Measurements from ENCODE around the gene ZMPSTE24. TPM values are rescaled to one million over a fixed set of nuclear protein-coding genes. Genes with fewer than 3 reads are reported as not detected.

The ZMPSTE24 gene
- total and polyA plus RNA-seq, 10 of the 15 experiments (the other 5 are each of a cell fraction or from before 2014, with no cell fraction given), result 21.5 to 84.4 (median 43.6) TPM

DNA sequence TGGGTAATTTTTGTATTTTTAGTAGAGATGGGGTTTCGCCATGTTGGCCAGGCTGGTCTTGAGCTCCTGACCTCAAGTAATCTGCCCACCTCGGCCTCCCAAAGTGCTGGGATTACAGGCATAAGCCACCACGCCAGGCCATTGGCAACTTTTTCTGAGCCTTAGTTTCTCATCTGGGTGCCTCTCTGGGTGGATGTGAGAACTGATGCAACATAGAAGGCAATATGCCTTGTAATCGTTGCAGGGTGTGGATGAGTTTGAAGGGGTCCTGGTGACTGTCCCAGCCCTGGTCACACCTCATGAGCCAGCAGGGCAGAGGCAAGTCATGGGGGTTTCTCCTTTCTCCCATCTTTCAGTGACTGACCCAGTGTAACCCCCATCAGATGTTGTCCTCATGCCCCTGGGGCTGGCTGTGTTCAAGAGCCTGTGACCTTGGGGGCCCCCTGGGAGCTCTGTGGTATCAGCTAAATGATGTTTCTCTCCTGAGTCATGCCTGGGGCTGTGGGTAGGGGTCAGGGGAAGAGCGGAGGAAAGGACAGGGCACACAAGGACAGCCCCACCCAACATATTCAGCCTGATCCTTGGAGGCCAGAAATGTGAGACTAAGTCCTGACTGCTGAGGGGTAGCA lies 55.4 kb downstream of the ZMPSTE24 start:
- intact Hi-C loops (cut with micrococcal nuclease; ENCODE audit: unreplicated experiment), result loop anchor here (2.0 kb wide), 1 partner anchor 153 kb away; the partner anchor contains the start of gene RLF
- ATAC-seq (peak; percentile 33), DNase-seq (ENCODE audit: low read depth, low spot score) (peak; percentile 35), FAIRE-seq (no peak)
- H3K4me3 ChIP-seq, result no peak overlapping the region
- H4K20me1 ChIP-seq (ENCODE audit: control insufficient read depth, insufficient read depth), result no peaks in the 10 kb centered on the region
- H3K9ac ChIP-seq (ENCODE audit: control insufficient read depth, insufficient read depth, low read length), result no peak overlapping the region; the same call in 1 of the 2 replicates
- in situ Hi-C loops (cut with MboI), result no loop called here
- peak overlapping the region; percentile 60; the same call in 1 of the 2 replicates for H2AFZ ChIP-seq (ENCODE audit: control insufficient read depth, low read depth, low read length)
- RAD21 ChIA-PET (ENCODE audit: unreplicated experiment), result interaction anchor here (0.6 to 6.0 kb wide), 9 partner anchors 24 to 357 kb away, joined by 3 to 81 read pairs (median 10); partner anchors contain the start of gene RLF
- peak overlapping the region; percentile 95 for H3K27ac ChIP-seq (ENCODE audit: control insufficient read depth, insufficient read depth)
- peaks cover 4 to 9% of the 10 kb centered on the region in 2 experiments; a peak in 3 of 4 replicates for H3K27me3 ChIP-seq (replicated peaks in 1 of 2; ENCODE audit: control insufficient read depth in 2 of 2, insufficient read depth in 2 of 2, low read length in 1 of 2)
- CTCF ChIA-PET, result interaction anchor here (0.6 to 10.0 kb wide), 12 partner anchors 16 to 235 kb away, joined by 3 to 170 read pairs (median 10); partner anchors contain the start of gene ZMPSTE24
- H3K79me2 ChIP-seq (ENCODE audit: control insufficient read depth, insufficient read depth, low read length), result peaks cover 5% of the 10 kb centered on the region
- H3K36me3 ChIP-seq (ENCODE audit: control insufficient read depth in 2 of 2, insufficient read depth in 2 of 2, low read length in 1 of 2), result no peaks in the 10 kb centered on the region; a peak in 2 of 4 replicates
- POLR2A ChIA-PET, result interaction anchor here (0.6 to 4.2 kb wide), 10 partner anchors 22 to 160 kb away, joined by 3 to 21 read pairs (median 3); partner anchors contain the start of gene SMAP2
- peaks cover 41% of the 10 kb centered on the region for H3K4me1 ChIP-seq (ENCODE audit: control insufficient read depth, insufficient read depth, low read length)
- no peaks in the 10 kb centered on the region for H3K9me3 ChIP-seq (replicated peaks; ENCODE audit: control insufficient read depth, insufficient read depth, low read length)
- SMC1A ChIA-PET (ENCODE audit: uncharacterized antibody, unreplicated experiment), result interaction anchor here (0.8 to 9.0 kb wide), 12 partner anchors 21 to 169 kb away, joined by 3 to 84 read pairs (median 8); no protein-coding TSS in a partner anchor
- BruUV-seq (replicated peaks), result no TSS peak
- peak overlapping the region; percentile 91 for H3K4me2 ChIP-seq (ENCODE audit: control insufficient read depth, insufficient read depth)
- 3% methylated on average over 5 of the region's 5 CpGs for WGBS (ENCODE audit: insufficient coverage, insufficient replicate concordance, low lambda C conversion rate, missing lambda C conversion rate)
- TF ChIP-seq SMARCA5 (IDR thresholded peaks at IDR 0.05) (0 out of 2 replicates have a peak, but pooled peaks have one; percentile 26), IKZF1 (conservative IDR thresholded peaks at IDR 0.05) (peak; percentile 28; the same call in 1 of the 2 replicates), ESRRA (IDR thresholded peaks at IDR 0.05; ENCODE audit: low read length) (no peak), MEF2B (IDR thresholded peaks at IDR 0.05; ENCODE audit: partially characterized antibody, poor library complexity, severe bottlenecking) (peak; percentile 83), ZBED1 (IDR thresholded peaks at IDR 0.05; ENCODE audit: borderline replicate concordance) (no peak), JUND (IDR thresholded peaks at IDR 0.05; ENCODE audit: low read depth, low read length) (no peak), MYC (IDR thresholded peaks at IDR 0.05; ENCODE audit: insufficient read depth, insufficient read length, insufficient replicate concordance, low read length, severe bottlenecking) (no peak), EED (IDR thresholded peaks at IDR 0.05; ENCODE audit: low read depth) (peak; percentile 58), POLR2AphosphoS2 (IDR thresholded peaks at IDR 0.05; ENCODE audit: low read depth, low read length) (no peak), POU2F2 (IDR thresholded peaks at IDR 0.05; ENCODE audit: borderline replicate concordance, low read depth, low read length) (no peak), ZNF24 (IDR thresholded peaks at IDR 0.05) (no peak), PAX5 (IDR thresholded peaks at IDR 0.05; ENCODE audit: borderline replicate concordance, low read depth, low read length) (peak; percentile 57; the same call in 1 of the 2 replicates), TCF12 (IDR thresholded peaks at IDR 0.05; ENCODE audit: low read depth, low read length) (no peak), HCFC1 (IDR thresholded peaks at IDR 0.05; ENCODE audit: low read length) (no peak), ETV6 (conservative IDR thresholded peaks at IDR 0.05 in 1 of 2, IDR thresholded peaks at IDR 0.05 in 1 of 2; ENCODE audit: borderline replicate concordance in 1 of 2, low read depth in 1 of 2) (no peak), EP300 (IDR thresholded peaks at IDR 0.05; ENCODE audit: borderline replicate concordance in 1 of 2, control insufficient read depth in 1 of 2, low read depth in 2 of 2, low read length in 2 of 2) (no peak), NR2F1 (conservative IDR thresholded peaks at IDR 0.05) (peak; percentile 80), RUNX3 (IDR thresholded peaks at IDR 0.05; ENCODE audit: low read length) (peak; percentile 63), KAT2A (conservative IDR thresholded peaks at IDR 0.05; ENCODE audit: control insufficient read depth, low read depth, low read length) (no peak), CREM (IDR thresholded peaks at IDR 0.05; ENCODE audit: low read depth) (peak; percentile 38; the same call in 1 of the 2 replicates)
- TF ChIP-seq, protein P1, sequence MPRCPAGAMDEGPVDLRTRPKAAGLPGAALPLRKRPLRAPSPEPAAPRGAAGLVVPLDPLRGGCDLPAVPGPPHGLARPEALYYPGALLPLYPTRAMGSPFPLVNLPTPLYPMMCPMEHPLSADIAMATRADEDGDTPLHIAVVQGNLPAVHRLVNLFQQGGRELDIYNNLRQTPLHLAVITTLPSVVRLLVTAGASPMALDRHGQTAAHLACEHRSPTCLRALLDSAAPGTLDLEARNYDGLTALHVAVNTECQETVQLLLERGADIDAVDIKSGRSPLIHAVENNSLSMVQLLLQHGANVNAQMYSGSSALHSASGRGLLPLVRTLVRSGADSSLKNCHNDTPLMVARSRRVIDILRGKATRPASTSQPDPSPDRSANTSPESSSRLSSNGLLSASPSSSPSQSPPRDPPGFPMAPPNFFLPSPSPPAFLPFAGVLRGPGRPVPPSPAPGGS (IDR thresholded peaks at IDR 0.05; ENCODE audit: borderline replicate concordance, insufficient read depth, low read depth, low read length, poor library complexity, severe bottlenecking), result no peak
- TF ChIP-seq, protein P2, sequence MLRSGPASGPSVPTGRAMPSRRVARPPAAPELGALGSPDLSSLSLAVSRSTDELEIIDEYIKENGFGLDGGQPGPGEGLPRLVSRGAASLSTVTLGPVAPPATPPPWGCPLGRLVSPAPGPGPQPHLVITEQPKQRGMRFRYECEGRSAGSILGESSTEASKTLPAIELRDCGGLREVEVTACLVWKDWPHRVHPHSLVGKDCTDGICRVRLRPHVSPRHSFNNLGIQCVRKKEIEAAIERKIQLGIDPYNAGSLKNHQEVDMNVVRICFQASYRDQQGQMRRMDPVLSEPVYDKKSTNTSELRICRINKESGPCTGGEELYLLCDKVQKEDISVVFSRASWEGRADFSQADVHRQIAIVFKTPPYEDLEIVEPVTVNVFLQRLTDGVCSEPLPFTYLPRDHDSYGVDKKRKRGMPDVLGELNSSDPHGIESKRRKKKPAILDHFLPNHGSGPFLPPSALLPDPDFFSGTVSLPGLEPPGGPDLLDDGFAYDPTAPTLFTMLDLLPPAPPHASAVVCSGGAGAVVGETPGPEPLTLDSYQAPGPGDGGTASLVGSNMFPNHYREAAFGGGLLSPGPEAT (IDR thresholded peaks at IDR 0.05; ENCODE audit: low read depth), result no peak
